GF-D8 (cell line): Measurements from ENCODE around the gene COQ9.
"Not testable (repeated sequence)": the region's sequence is repeated elsewhere in the genome, so short reads cannot be mapped to it uniquely, and the experiment has no call there.

ENCODE experiments used
- DNase-seq: peaks from one replicate; lab custom pipeline; 2025; lab: John Stamatoyannopoulos, UW

The COQ9 gene

GRCh38 chr16:57485916-57486857, 38.9 kb downstream of the COQ9 start, which contains the start of gene DOK4:
TSS of gene DOK4 (minus strand) at chr16:57486493. CDS start at chr16:57479507, 6,986 bp downstream.
- no peak for DNase-seq

GRCh38 chr16:57486858-57487834, 39.9 kb downstream of the COQ9 start:
- no peak for DNase-seq

GRCh38 chr16:57489229-57489628, 42.0 kb downstream of the COQ9 start:
- no peak for DNase-seq

- DNase-seq, result no peak
Observed at GRCh38 chr16:57493767-57494166, 46.5 kb downstream of the COQ9 start.

- DNase-seq, result no peak
Observed at GRCh38 chr16:57497121-57497520, 49.8 kb downstream of the COQ9 start.

- no peak for DNase-seq
Observed at GRCh38 chr16:57498031-57498430, 50.8 kb downstream of the COQ9 start.

- DNase-seq, result not testable (repeated sequence)
Observed at GRCh38 chr16:57499941-57500340, 52.7 kb downstream of the COQ9 start.

- no peak for DNase-seq
Observed at GRCh38 chr16:57500578-57501111, 53.4 kb downstream of the COQ9 start.

- DNase-seq, result no peak
Observed at GRCh38 chr16:57501492-57501891, 54.2 kb downstream of the COQ9 start.

- no peak for DNase-seq
Observed at GRCh38 chr16:57502048-57502775, 54.9 kb downstream of the COQ9 start.

- no peak for DNase-seq
Observed at GRCh38 chr16:57503366-57503765, 56.1 kb downstream of the COQ9 start.

- DNase-seq, result no peak
Observed at GRCh38 chr16:57504001-57504400, 56.7 kb downstream of the COQ9 start.

GRCh38 chr16:57504491-57504890, 57.2 kb downstream of the COQ9 start:
- DNase-seq, result no peak

- DNase-seq, result no peak
Observed at GRCh38 chr16:57505169-57505568, 57.9 kb downstream of the COQ9 start.

- DNase-seq, result no peak
Observed at GRCh38 chr16:57507136-57508034, 60.1 kb downstream of the COQ9 start.

GRCh38 chr16:57508035-57508425, 60.8 kb downstream of the COQ9 start:
- no peak for DNase-seq

GRCh38 chr16:57509231-57509923, 62.1 kb downstream of the COQ9 start:
- no peak for DNase-seq

GRCh38 chr16:57510016-57510871, 63.0 kb downstream of the COQ9 start:
- DNase-seq, result no peak
